PC-9 (cell line): ENCODE results near the gene FARS2. TPM values are rescaled to one million over a fixed set of nuclear protein-coding genes. Genes with fewer than 3 reads are reported as not detected.

Experiments used
- BruUV-seq: library from RNA; stranded (reverse); fragments of 400-500 nt; replicated peaks from 2 replicates; lab custom pipeline; 2021; lab: Mats Ljungman, UMichigan
- CTCF ChIA-PET: fragments of 300-600 bp; sonication (Branson Sonifier 250); formaldehyde crosslinking; loops from one replicate; lab custom pipeline; 2022; ENCODE audit warnings: antibody characterized with exemption; lab: Charles Lee
- POLR2A ChIA-PET: fragments of 300-600 bp; sonication (Branson Sonifier 250); formaldehyde crosslinking; loops from one replicate; lab custom pipeline; 2022; ENCODE audit warnings: antibody characterized with exemption; ENCODE audit not compliant: unreplicated experiment; lab: Charles Lee
- DNase-seq, 2 experiments: peaks; one replicate each; pipeline versions ENCODE4 v3.0.0 to v3.0.0-alpha.2; 2015 to 2022; ENCODE audit warnings: mixed read lengths in 1 of 2
- H2AFZ ChIP-seq: fragments of 200-600 bp; sonication (generic); 2 replicates; pipeline ENCODE4 v1.8.1; 2017; ENCODE audit warnings: antibody characterized with exemption
- H3F3A ChIP-seq: fragments of 200-600 bp; sonication (generic); 2 replicates; pipeline ENCODE4 v1.8.1; 2017; ENCODE audit warnings: antibody characterized with exemption, mild to moderate bottlenecking, low read depth; ENCODE audit not compliant: insufficient read depth
- H3K27ac ChIP-seq: fragments of 200-600 bp; sonication (generic); 2 replicates; pipeline ENCODE4 v1.6.1; 2016; ENCODE audit warnings: mixed run types
- H3K27me3 ChIP-seq: fragments of 200-600 bp; sonication (generic); 2 replicates; pipeline ENCODE4 v1.6.1; 2016; ENCODE audit warnings: low read depth, mixed run types; ENCODE audit not compliant: insufficient read depth
- H3K36me3 ChIP-seq: fragments of 200-600 bp; sonication (generic); 2 replicates; pipeline ENCODE4 v1.6.1; 2016; ENCODE audit warnings: low read depth, mixed run types
- H3K4me1 ChIP-seq: fragments of 200-600 bp; sonication (generic); replicated peaks from 2 replicates; pipeline ENCODE4 v1.6.1; 2016; ENCODE audit warnings: mixed run types; ENCODE audit not compliant: insufficient read depth
- H3K4me2 ChIP-seq: fragments of 200-600 bp; sonication (generic); 2 replicates; pipeline ENCODE4 v1.6.1; 2017; ENCODE audit warnings: mixed run types
- H3K4me3 ChIP-seq: fragments of 200-600 bp; sonication (generic); 2 replicates; pipeline ENCODE4 v1.6.1; 2016; ENCODE audit warnings: mixed run types
- H3K79me2 ChIP-seq: fragments of 200-600 bp; sonication (generic); 2 replicates; pipeline ENCODE4 v1.6.1; 2017; ENCODE audit warnings: low read depth, mixed run types
- H3K9me2 ChIP-seq: fragments of 200-600 bp; sonication (generic); 2 replicates; pipeline ENCODE4 v1.8.1; 2017; ENCODE audit warnings: mild to moderate bottlenecking; ENCODE audit not compliant: insufficient read depth
- H3K9me3 ChIP-seq: fragments of 200-600 bp; sonication (generic); 2 replicates; pipeline ENCODE4 v1.8.1; 2016; ENCODE audit warnings: low read depth; ENCODE audit not compliant: insufficient read depth
- H4K20me1 ChIP-seq: fragments of 200-600 bp; sonication (generic); 2 replicates; pipeline ENCODE4 v1.8.1; 2017; ENCODE audit not compliant: insufficient read depth
- CTCF ChIP-seq: fragments of 200-600 bp; sonication (generic); conservative IDR thresholded peaks from 2 replicates; pipeline ENCODE4 v1.6.1; 2017; ENCODE audit warnings: mixed run types, antibody characterized with exemption, mild to moderate bottlenecking, moderate library complexity
- EZH2 ChIP-seq: fragments of 200-600 bp; sonication (generic); IDR thresholded peaks from 2 replicates; pipeline ENCODE4 v1.8.0; 2017; ENCODE audit warnings: antibody characterized with exemption, low read depth
- intact Hi-C: fragments of 100-400 bp; cut with micrococcal nuclease; formaldehyde crosslinking; loops from one replicate; pipeline ENCODE4 v1.10.0; 2022; ENCODE audit not compliant: unreplicated experiment
- total RNA-seq: library from RNA; stranded (reverse); gene quantifications from 2 replicates; pipeline ENCODE4 v1.2.3, GENCODE V29; 2021

Gene FARS2
- total RNA-seq, 1 experiment from 2014 or later, result 26.7 TPM

- H4K20me1 ChIP-seq, result no peaks in the 10 kb centered on the region
- H3K4me3 ChIP-seq, result no peak overlapping the region
- DNase-seq, result no peak
- no peaks in the 10 kb centered on the region for H3K9me2 ChIP-seq
- ChIA-PET CTCF (no interaction called here), POLR2A (no interaction called here)
- H3K4me1 ChIP-seq, result no peaks in the 10 kb centered on the region
- no peak overlapping the region for H3K27ac ChIP-seq
- H2AFZ ChIP-seq, result no peak overlapping the region
- H3K27me3 ChIP-seq, result no peaks in the 10 kb centered on the region
- H3K79me2 ChIP-seq, result no peaks in the 10 kb centered on the region
- no peaks in the 10 kb centered on the region for H3F3A ChIP-seq
- no peak overlapping the region for H3K4me2 ChIP-seq
- no peak for TF ChIP-seq CTCF
- TF ChIP-seq EZH2, result no peak
- H3K36me3 ChIP-seq, result no peaks in the 10 kb centered on the region
- intact Hi-C loops, result no loop called here
- no TSS peak for BruUV-seq
- no peaks in the 10 kb centered on the region for H3K9me3 ChIP-seq
Measured at GRCh38 chr6:5481033-5481432, 219.7 kb downstream of the FARS2 start.

- H3F3A ChIP-seq, result no peaks in the 10 kb centered on the region
- H2AFZ ChIP-seq, result no peak overlapping the region
- no peak overlapping the region for H3K27ac ChIP-seq
- no peaks in the 10 kb centered on the region for H3K4me1 ChIP-seq
- BruUV-seq, result no TSS peak
- no peaks in the 10 kb centered on the region for H3K9me3 ChIP-seq
- no peaks in the 10 kb centered on the region for H3K9me2 ChIP-seq
- no peaks in the 10 kb centered on the region for H4K20me1 ChIP-seq
- H3K4me3 ChIP-seq, result no peak overlapping the region
- TF ChIP-seq EZH2 (no peak), CTCF (no peak)
- H3K36me3 ChIP-seq, result no peaks in the 10 kb centered on the region
- DNase-seq, result no peak
- H3K27me3 ChIP-seq, result no peaks in the 10 kb centered on the region
- POLR2A ChIA-PET, result no interaction called here
- no peak overlapping the region for H3K4me2 ChIP-seq
- intact Hi-C loops, result no loop called here
- CTCF ChIA-PET, result interaction anchor here (1.2 kb wide), 1 partner anchor 10 kb away, joined by 3 read pairs; no protein-coding TSS in a partner anchor
- H3K79me2 ChIP-seq, result no peaks in the 10 kb centered on the region
Measured at GRCh38 chr6:5481750-5482149, 220.4 kb downstream of the FARS2 start.

- ChIA-PET POLR2A (no interaction called here), CTCF (interaction anchor here (1.2 kb wide), 1 partner anchor 11 kb away, joined by 3 read pairs; no protein-coding TSS in a partner anchor)
- Histone ChIP-seq H3K27me3 (no peaks in the 10 kb centered on the region), H3K4me2 (no peak overlapping the region), H3K79me2 (no peaks in the 10 kb centered on the region), H3K36me3 (no peaks in the 10 kb centered on the region), H4K20me1 (no peaks in the 10 kb centered on the region), H2AFZ (no peak overlapping the region), H3K4me3 (no peak overlapping the region), H3K27ac (no peak overlapping the region), H3K9me2 (no peaks in the 10 kb centered on the region), H3K4me1 (no peaks in the 10 kb centered on the region), H3K9me3 (no peaks in the 10 kb centered on the region), H3F3A (no peaks in the 10 kb centered on the region)
- BruUV-seq, result no TSS peak
- TF ChIP-seq CTCF (no peak), EZH2 (no peak)
- DNase-seq, result no peak
- intact Hi-C loops, result no loop called here
Measured at GRCh38 chr6:5482619-5483018, 221.3 kb downstream of the FARS2 start.
